SHP77 (cell line): Measurements from ENCODE around the gene PDE11A.
A peak's percentile ranks its signal among the peaks of the same experiment; 100 is the strongest.
"Not testable (repeated sequence)": the region's sequence is repeated elsewhere in the genome, so short reads cannot be mapped to it uniquely, and the experiment has no call there.

Source experiments
- DNase-seq, 2 experiments: peaks; one replicate each; lab custom pipeline; 2025; lab: John Stamatoyannopoulos, UW

PDE11A gene

GRCh38 chr2:177816766-177817165 lies 255.8 kb downstream of the PDE11A start:
- DNase-seq, result no peak

GRCh38 chr2:177812713-177813396 lies 259.7 kb downstream of the PDE11A start:
- DNase-seq, result no peak

DNA sequence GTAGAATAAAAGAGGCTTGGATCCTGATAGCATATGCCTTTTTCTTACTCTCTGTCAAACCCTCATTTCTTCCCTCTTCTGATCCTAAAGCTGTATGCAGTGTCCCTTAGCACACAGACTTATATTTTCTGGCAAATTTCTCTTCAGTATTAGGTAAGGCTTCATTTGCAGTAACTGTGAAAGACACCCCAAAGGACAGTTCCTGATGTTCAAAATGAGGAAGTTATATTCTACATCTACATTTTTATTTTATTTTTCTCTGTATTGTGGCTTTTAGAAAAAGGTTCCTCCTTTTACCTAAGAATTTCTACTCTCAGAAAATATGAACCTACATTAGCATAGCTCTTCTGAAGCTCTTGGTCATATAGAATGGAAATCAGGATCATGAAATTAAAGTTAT lies 261.7 kb downstream of the PDE11A start:
- no peak for DNase-seq

GRCh38 chr2:177808984-177809809 lies 263.4 kb downstream of the PDE11A start:
- no peak for DNase-seq

DNA sequence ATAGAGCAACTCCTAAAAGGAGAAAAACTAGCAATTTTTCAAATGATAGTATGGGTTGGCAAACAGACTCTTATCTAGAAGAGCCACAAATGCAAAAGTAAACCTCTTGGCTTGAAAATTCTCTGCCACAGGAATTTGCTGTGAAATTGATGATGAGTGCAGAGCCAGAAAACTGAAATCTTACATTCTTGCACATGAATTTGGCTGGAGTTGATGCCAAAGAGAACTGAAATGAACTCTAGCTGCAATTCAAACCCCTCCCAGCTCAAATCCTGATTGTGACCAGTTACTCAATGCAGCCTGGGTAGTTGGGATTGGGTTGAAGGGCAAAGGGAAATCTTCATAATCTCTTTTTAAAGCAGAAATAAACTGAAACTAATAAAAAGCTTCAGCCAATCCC lies 266.6 kb downstream of the PDE11A start:
- DNase-seq, result no peak

DNA sequence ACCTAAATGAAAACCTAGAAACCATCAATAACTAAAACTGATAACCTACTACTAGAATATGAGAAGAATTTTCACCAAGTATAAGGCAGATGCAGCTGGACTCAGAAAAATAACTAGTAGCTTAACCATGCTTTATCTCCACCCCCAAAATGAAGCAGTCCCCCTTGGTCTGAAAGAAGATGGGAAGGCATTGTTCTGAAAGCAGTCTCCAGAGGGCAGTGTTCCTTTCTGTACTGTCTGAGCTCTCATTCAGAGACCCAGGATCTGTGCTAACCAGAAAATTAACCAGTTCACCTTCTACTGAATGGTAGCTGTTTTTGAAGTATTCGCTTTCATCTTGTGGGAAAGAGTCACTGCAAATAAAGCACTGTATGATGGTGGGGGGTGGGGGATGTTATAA lies 273.0 kb downstream of the PDE11A start:
- DNase-seq, result no peak

DNA sequence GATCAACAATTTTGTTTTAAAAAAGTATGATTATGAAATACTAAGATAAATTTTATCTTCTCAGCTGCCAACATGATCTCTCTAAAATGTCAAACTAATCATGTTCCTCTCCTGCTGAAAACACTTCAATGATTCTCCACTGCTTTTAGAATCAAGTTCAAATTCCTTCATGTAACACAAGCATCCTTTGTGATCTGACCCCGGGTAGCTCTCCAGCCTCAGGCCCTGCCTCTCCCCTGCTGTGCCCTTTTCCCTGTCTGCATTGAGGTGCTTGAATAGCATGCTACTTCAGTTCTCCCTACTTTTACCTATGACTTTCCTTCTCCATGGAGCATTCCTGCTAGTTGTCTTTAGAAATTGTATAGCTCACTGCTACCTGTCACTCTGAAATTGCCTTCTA lies 274.8 kb downstream of the PDE11A start:
- DNase-seq, result no peak

DNA sequence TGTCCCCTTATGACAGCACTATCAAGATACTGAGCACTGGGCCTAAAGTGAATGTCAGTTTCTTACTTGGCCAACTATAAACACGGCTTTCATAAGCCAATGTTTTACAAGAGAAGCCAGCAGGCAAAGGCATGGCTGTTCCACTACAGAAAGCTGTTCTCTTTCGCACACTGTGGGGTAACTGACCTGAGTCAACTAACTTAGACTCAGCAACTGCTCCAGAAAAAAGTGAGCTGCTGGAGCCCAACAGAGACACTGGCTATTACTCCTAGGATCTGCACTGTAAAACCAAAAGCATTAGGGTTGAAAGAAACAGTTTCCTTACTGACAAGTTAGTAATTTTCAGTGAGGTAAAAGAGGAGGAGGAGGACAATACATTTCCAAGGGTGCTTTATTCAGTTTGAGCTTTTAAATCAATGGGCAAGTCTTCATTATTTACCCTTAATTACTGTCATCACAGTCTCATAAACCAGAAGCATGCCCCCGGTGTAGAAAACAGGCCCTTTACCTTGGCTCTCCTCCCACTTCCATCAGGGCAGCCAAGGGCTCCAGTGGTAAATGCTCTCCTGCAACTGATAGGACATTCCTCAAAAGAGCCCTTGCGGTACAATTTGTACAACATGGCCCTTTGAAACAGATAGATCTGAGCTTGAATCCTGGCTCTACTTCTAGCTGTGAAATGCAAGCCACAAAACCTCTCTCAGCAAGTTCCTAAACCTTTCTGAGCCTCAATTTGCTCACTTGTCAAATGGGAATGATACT lies 275.7 kb downstream of the PDE11A start:
- no peak for DNase-seq

DNA sequence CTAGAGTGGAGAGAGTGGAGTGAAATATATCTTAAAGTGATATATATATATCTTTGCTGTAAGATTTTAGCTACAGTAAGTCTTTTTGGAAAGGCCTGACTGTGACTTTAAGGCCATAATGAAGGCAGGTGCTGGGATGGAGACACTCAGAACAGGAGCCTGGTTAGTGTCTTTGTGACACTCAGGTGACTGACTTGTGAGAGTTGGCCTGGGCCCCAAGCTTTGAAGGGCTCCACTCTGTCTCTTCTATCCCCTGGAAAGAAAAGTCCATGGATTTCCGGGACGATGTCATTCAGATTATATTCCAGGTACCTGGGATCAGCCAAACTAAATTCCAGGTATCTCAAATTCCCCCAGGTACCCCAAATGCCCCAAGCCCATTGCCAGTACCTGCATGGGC lies 276.6 kb downstream of the PDE11A start:
- DNase-seq, result no peak

DNA sequence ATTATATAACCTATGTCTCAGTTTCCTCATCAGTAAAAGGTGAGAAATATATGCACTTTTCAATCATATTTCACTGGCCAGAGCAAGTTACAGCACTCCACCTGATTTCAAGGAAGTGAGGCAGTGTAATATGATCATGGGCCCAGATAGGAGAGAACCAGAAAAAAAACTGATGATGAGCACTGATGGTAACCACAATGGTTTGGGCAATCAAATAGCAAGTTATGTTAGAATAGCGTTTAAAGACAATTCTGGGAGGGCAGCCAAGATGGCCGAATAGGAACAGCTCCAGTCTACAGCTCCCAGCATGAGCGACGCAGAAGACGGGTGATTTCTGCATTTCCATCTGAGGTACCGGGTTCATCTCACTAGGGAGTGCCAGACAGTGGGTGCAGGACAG lies 287.4 kb downstream of the PDE11A start:
- not testable (repeated sequence) for DNase-seq

- DNase-seq, result no peak
Observed at GRCh38 chr2:177784745-177785067, 287.9 kb downstream of the PDE11A start.

DNA sequence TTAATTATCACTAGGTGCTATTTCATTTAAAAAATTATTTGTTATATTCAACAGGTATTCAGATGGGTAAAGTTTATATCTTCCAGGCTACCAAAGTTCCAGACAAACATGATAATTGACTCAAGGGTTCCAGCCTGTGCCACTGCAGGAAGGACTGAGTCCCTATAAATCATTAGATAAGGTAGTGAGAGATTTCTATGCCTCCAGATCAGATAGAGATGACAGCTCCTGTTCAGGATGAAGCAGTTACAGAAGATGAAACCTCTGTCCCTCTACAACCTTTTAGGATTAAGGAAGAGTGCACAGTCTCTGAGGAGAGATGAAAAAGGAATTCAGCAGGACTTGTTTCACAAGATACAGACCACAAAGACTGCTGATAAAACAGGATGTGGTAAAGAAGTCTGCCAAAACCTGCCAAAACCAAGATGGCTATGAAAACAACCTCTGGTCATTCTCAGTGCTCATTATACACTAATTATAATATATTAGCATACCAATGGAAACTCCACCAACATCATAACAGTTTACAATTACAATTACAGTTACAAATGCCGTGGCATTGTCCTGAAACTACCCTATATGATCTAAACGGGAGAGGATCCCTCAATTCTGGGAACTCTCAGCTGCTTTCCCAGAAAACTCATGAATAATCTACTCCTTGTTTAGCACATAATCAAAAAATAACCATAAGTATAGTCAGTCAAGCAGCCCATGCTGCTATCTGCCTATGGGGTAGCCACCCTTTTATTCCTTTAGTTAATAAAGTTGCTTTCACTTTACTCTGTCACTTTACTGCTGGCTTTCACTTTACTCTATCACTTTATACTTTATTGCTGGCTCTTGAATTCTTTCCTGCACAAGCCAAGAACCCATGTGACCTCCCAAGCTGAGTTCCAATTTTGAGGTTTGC lies 288.5 kb downstream of the PDE11A start:
- no peak for DNase-seq

GRCh38 chr2:177783091-177783490 lies 289.5 kb downstream of the PDE11A start:
- DNase-seq, result no peak

- no peak for DNase-seq
Observed at GRCh38 chr2:177782613-177783012, 290.0 kb downstream of the PDE11A start.

- no peak for DNase-seq
Observed at GRCh38 chr2:177778472-177778871, 294.1 kb downstream of the PDE11A start.

DNA sequence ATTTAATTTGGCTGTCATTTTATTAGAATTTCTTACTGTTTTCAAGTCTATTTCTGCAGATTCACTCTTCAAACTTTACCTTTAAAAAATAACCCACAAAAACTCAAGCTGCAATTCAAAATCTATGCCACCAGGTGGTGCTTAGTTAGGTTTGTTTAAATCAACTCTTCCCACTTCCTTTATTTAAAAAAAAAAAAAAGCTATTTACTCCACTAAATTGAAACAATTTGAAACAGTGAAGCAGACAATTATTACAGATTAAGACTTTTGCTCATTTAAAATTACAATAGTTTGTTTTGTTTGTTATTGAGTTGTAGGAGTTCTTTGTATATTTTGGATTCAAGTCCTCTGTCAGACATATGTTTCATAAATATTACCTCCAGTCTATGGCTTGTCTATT lies 300.0 kb downstream of the PDE11A start:
- DNase-seq, result no peak

DNA sequence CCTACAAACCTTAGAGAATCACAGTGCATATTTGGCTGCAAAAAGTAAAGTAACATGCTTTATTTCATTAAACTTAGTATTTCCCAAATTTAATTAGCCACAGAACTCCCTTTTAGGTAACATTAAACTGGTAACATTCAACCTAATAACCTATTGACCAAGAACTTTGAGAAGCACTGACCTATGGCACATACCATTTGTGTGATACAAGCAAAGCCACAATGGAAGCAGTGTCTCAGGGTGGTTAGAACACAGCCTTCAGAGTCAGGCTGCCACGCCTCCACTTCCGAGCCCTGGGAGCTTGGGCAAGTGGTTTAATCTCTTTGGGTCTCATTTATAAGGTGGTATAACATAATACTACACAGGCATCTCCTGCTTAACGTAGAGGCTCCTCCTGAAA lies 301.4 kb downstream of the PDE11A start:
- DNase-seq, result no peak

DNA sequence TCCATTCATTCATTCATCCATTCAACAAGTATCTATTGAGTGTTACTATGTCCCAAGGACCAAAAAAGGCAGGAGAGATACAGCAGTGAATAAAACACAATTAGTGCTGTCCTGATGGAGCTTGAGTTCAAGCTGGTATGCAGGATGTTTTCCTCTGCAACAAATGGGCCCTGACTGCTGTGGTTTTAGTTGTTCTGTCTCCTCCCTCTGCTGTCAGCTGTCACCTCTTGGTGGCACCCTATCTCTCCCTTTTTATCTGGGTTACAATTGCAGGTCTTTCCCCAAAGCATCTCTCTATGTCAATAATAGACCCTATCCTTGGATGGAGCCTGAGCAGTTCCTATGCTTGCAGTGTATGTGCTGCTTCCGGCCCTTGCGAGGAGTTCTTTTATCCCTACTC lies 304.8 kb downstream of the PDE11A start:
- no peak for DNase-seq

DNA sequence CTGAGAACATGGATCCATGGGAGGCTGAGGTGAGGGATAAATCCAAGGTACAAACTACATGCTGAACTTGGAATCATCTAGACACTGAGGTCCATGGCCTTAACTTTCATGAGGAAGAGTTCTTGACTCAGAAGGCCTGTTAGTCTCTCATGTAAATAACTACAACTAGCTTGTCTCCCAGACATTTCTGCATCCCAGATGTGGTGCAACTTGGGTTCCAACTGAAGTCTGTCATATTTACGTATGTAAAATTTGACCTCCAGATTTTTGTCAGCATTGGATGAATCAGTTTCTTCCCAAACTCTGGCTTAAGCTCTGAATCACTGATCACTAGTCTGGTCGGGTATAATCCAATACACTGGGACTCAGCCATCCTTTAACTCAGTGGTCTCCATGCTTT lies 306.9 kb downstream of the PDE11A start:
- DNase-seq, result no peak

DNA sequence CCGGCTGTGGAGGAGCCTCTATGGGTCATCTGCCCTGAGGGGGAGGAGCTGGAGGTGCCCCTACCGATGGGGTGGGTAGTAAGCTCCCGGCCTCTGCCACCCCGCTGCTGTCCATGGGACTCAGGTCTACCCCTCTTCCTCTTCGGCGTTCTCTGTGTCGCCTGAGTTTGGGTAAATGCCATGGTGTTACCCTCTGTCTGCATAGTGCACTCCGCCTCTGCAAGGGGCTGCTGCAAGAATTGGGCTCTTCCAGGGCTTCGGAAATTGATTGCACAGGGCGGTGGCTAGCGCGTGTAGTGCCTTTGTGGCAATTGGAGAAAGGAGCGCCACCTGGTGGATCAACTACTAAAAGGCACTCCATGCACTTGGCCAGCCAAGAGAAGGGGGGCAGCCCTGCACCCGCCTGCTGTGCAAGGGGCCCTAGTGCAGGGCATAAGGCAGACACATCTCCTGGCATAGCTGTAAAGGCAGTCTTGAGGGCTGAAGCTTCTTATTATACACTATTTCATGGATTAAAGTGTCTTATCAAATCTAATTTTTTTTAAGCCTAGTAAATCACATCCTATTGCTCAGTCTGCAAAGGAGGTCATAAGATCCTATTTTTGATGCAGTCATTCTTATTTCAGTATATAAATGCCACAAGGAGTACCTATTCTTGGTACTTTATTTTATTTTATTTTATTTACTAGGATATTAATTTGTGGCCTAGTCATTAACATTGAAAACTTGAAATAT lies 308.9 kb downstream of the PDE11A start:
- DNase-seq, result peak; percentile 29 to 72

DNA sequence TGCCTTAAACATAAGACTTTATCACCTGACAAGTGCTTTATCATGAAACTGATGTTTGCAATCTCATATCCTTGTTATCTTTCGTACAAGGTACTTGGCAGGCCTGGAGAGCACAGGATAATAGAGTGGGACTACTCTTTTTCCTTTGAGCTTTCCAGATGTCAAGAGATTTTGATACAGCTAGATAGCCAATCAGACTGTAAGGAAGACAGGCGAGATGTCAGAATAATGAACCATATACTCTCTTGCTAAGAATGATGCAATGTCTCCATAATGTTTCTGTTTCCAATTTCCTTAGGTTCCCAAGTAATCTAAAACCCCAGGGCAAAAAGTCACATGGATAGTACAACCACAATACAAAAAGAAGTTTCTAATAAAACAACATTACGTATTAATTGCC lies 313.1 kb downstream of the PDE11A start:
- no peak for DNase-seq
